H9 (cell line): ENCODE results near the gene TMSB4X. TPM values are rescaled to one million over a fixed set of nuclear protein-coding genes. Genes with fewer than 3 reads are reported as not detected.
"Not testable (repeated sequence)": the region's sequence is repeated elsewhere in the genome, so short reads cannot be mapped to it uniquely, and the experiment has no call there.

Experiments
- DNase-seq: peaks from one replicate; pipeline ENCODE4 v3.0.0-alpha.2; 2017
- H2AFZ ChIP-seq: one replicate; pipeline ENCODE4 v1.6.1; 2013; ENCODE audit warnings: mild to moderate bottlenecking, low read length, control low read depth, moderate library complexity
- H2AK5ac ChIP-seq: 2 replicates; pipeline ENCODE4 v1.6.1; 2013; ENCODE audit warnings: low read length, control low read depth, mixed read lengths; ENCODE audit not compliant: insufficient read length
- H2BK120ac ChIP-seq: one replicate; pipeline ENCODE4 v1.6.1; 2013; ENCODE audit warnings: low read depth, mild to moderate bottlenecking, low read length, control low read depth, inconsistent platforms; ENCODE audit not compliant: poor library complexity, severe bottlenecking
- H2BK12ac ChIP-seq: 2 replicates; pipeline ENCODE4 v1.6.1; 2013; ENCODE audit warnings: low read length, control low read depth, mixed read lengths, low read depth; ENCODE audit not compliant: insufficient read length
- H2BK15ac ChIP-seq: 2 replicates; pipeline ENCODE4 v1.6.1; 2013; ENCODE audit warnings: low read depth, low read length, control low read depth
- H2BK20ac ChIP-seq: one replicate; pipeline ENCODE4 v1.6.1; 2013; ENCODE audit warnings: low read depth, mild to moderate bottlenecking, low read length, control low read depth, inconsistent platforms; ENCODE audit not compliant: poor library complexity, severe bottlenecking
- H2BK5ac ChIP-seq: 2 replicates; pipeline ENCODE4 v1.6.1; 2013; ENCODE audit warnings: low read length, control low read depth, mixed read lengths; ENCODE audit not compliant: insufficient read length
- H3K14ac ChIP-seq: 2 replicates; pipeline ENCODE4 v1.6.1; 2013; ENCODE audit warnings: low read length, control low read depth; ENCODE audit not compliant: insufficient read depth
- H3K18ac ChIP-seq: 2 replicates; pipeline ENCODE4 v1.6.1; 2013; ENCODE audit warnings: low read depth, mild to moderate bottlenecking, mixed read lengths, low read length, control low read depth; ENCODE audit not compliant: insufficient read length
- H3K23ac ChIP-seq: 2 replicates; pipeline ENCODE4 v1.6.1; 2013; ENCODE audit warnings: low read length, control low read depth, mixed read lengths, low read depth; ENCODE audit not compliant: insufficient read length
- H3K23me2 ChIP-seq: 2 replicates; pipeline ENCODE4 v1.6.1; 2013; ENCODE audit warnings: low read depth, mild to moderate bottlenecking, mixed read lengths, low read length, control low read depth; ENCODE audit not compliant: insufficient read length, poor library complexity, severe bottlenecking
- H3K27ac ChIP-seq: 2 replicates; pipeline ENCODE4 v1.5.1; 2013; ENCODE audit warnings: low read length, control low read depth, mixed read lengths, low read depth; ENCODE audit not compliant: insufficient read length
- H3K27me3 ChIP-seq: 2 replicates; pipeline ENCODE4 v1.6.1; 2013; ENCODE audit warnings: low read length, control low read depth, inconsistent platforms; ENCODE audit not compliant: insufficient read depth
- H3K4ac ChIP-seq: 2 replicates; pipeline ENCODE4 v1.6.1; 2013; ENCODE audit warnings: low read depth, mild to moderate bottlenecking, control low read depth, inconsistent platforms, low read length, moderate library complexity
- H3K4me1 ChIP-seq: 2 replicates; pipeline ENCODE4 v1.6.1; 2013; ENCODE audit warnings: low read length, control low read depth, inconsistent platforms; ENCODE audit not compliant: insufficient read depth
- H3K4me2 ChIP-seq: 2 replicates; pipeline ENCODE4 v1.6.1; 2013; ENCODE audit warnings: low read length, control low read depth, mixed read lengths; ENCODE audit not compliant: insufficient read length, insufficient read depth
- H3K56ac ChIP-seq: 2 replicates; pipeline ENCODE4 v1.6.1; 2013; ENCODE audit warnings: low read depth, mild to moderate bottlenecking, mixed read lengths, low read length, control low read depth; ENCODE audit not compliant: insufficient read length
- H3K79me1 ChIP-seq: 2 replicates; pipeline ENCODE4 v1.6.1; 2013; ENCODE audit warnings: low read depth, mild to moderate bottlenecking, moderate library complexity, low read length, control low read depth, inconsistent platforms; ENCODE audit not compliant: insufficient read depth, poor library complexity, severe bottlenecking
- H3K79me2 ChIP-seq: 2 replicates; pipeline ENCODE4 v1.6.1; 2013; ENCODE audit warnings: low read length, control low read depth, inconsistent platforms; ENCODE audit not compliant: insufficient read depth
- H3K9ac ChIP-seq: 2 replicates; pipeline ENCODE4 v1.6.1; 2013; ENCODE audit warnings: low read length, control low read depth, mixed read lengths; ENCODE audit not compliant: insufficient read length; ENCODE audit errors: extremely low read depth
- H3K9me3 ChIP-seq: one replicate; pipeline ENCODE4 v1.6.1; 2013; ENCODE audit warnings: low read depth, low read length, inconsistent platforms; ENCODE audit not compliant: control insufficient read depth
- H3T11ph ChIP-seq: one replicate; pipeline ENCODE4 v1.6.1; 2013; ENCODE audit warnings: mild to moderate bottlenecking, low read length, control low read depth, inconsistent platforms
- H4K20me1 ChIP-seq: one replicate; pipeline ENCODE4 v1.6.1; 2013; ENCODE audit not compliant: control insufficient read depth, insufficient read length, insufficient read depth
- H4K5ac ChIP-seq: 2 replicates; pipeline ENCODE4 v1.6.1; 2013; ENCODE audit warnings: low read depth, mild to moderate bottlenecking, mixed read lengths, low read length, control low read depth; ENCODE audit not compliant: insufficient read length
- H4K8ac ChIP-seq: replicated peaks from 2 replicates; pipeline ENCODE4 v1.6.1; 2013; ENCODE audit warnings: low read length, control low read depth, mixed read lengths, low read depth; ENCODE audit not compliant: insufficient read length
- H4K91ac ChIP-seq: 2 replicates; pipeline ENCODE4 v1.6.1; 2013; ENCODE audit warnings: low read depth, mild to moderate bottlenecking, moderate library complexity, mixed read lengths, low read length, control low read depth; ENCODE audit not compliant: insufficient read length
- H3K27ac Mint-ChIP-seq, 3 experiments: 2 replicates in 2 of 3; 3 replicates in 1 of 3; pipeline ENCODE4 v1.8.0; 2020 to 2021; ENCODE audit warnings: mixed read lengths in 3 of 3, mild to moderate bottlenecking in 1 of 3, moderate library complexity in 1 of 3
- H3K27me3 Mint-ChIP-seq: 2 replicates; pipeline ENCODE4 v1.8.0; 2021; ENCODE audit warnings: low read depth, mild to moderate bottlenecking, moderate library complexity, mixed read lengths
- H3K36me3 Mint-ChIP-seq, 3 experiments: 2 replicates in 2 of 3; 3 replicates in 1 of 3; pipeline ENCODE4 v1.8.0; 2020 to 2021; ENCODE audit warnings: low read depth in 3 of 3, mixed read lengths in 3 of 3; ENCODE audit not compliant: insufficient read depth in 1 of 3
- H3K4me1 Mint-ChIP-seq, 2 experiments: 2 replicates each; pipeline ENCODE4 v1.8.0; 2020; ENCODE audit warnings: mixed read lengths in 2 of 2
- H3K4me3 Mint-ChIP-seq, 2 experiments: 2 replicates in 1 of 2; 3 replicates in 1 of 2; pipeline ENCODE4 v1.8.0; 2020 to 2021; ENCODE audit warnings: mild to moderate bottlenecking in 2 of 2, mixed read lengths in 2 of 2, moderate library complexity in 1 of 2
- H3K9me3 Mint-ChIP-seq, 2 experiments: 2 replicates in 1 of 2; 3 replicates in 1 of 2; pipeline ENCODE4 v1.8.0; 2020; ENCODE audit warnings: mild to moderate bottlenecking in 2 of 2, mixed read lengths in 2 of 2, moderate library complexity in 1 of 2
- CTCF ChIP-seq: fragments of 200-600 bp; sonication (generic); conservative IDR thresholded peaks from 3 replicates; pipeline ENCODE4 v1.8.0; 2021; ENCODE audit warnings: antibody characterized with exemption, mild to moderate bottlenecking
- WGBS: extraction: QIAGEN DNeasy Blood & Tissue Kit; methylation state at CpG from one replicate; pipeline ENCODE4 v1.1.7; 2013; ENCODE audit warnings: missing lambda C conversion rate, low lambda C conversion rate, mixed read lengths; ENCODE audit not compliant: insufficient read length; ENCODE audit errors: extremely low coverage; 5-methylcytosine and 5-hydroxymethylcytosine counted together
- total RNA-seq: library from RNA; stranded (reverse); gene quantifications from 2 replicates; pipeline ENCODE4 v1.2.1, GENCODE V29; 2021

TMSB4X gene
- total RNA-seq, 1 experiment from 2014 or later = 2,733 TPM

- Histone ChIP-seq H2BK12ac (no peak overlapping the region), H3K9me3 (no peaks in the 10 kb centered on the region), H4K8ac (no peak overlapping the region), H4K20me1 (no peaks in the 10 kb centered on the region), H3K79me1 (no peaks in the 10 kb centered on the region), H3K4ac (no peak overlapping the region; the same call in 1 of the 2 replicates), H2BK120ac (no peak overlapping the region), H2BK5ac (no peak overlapping the region), H3K14ac (peak overlapping the region; percentile 98), H2AK5ac (no peak overlapping the region), H2BK15ac (no peak overlapping the region), H4K91ac (no peak overlapping the region), H3K4me2 (peak overlapping the region; percentile 82), H3K4me1 (peaks cover 2% of the 10 kb centered on the region; the same call in 1 of the 2 replicates), H3K23ac (no peak overlapping the region), H2AFZ (no peak overlapping the region), H3K27ac (peak overlapping the region; percentile 75), H3T11ph (no peak overlapping the region), H3K79me2 (peaks cover 11% of the 10 kb centered on the region; the same call in 1 of the 2 replicates), H4K5ac (no peak overlapping the region), H2BK20ac (no peak overlapping the region), H3K23me2 (no peaks in the 10 kb centered on the region), H3K27me3 (no peaks in the 10 kb centered on the region), H3K18ac (peak overlapping the region; percentile 30), H3K56ac (no peak overlapping the region), H3K9ac (peak overlapping the region; percentile 100)
- no peak for TF ChIP-seq CTCF
- H3K4me3 Mint-ChIP-seq = peak overlapping the region; percentile 87 to 97
- H3K27ac Mint-ChIP-seq = peak overlapping the region; percentile 91 to 99 (median 95)
- WGBS = no CpG with 5 or more reads among the region's 34 CpGs
- H3K4me1 Mint-ChIP-seq = peaks cover 35 to 46% of the 10 kb centered on the region in 2 experiments
- no peaks in the 10 kb centered on the region; the same call in 1 of the 2 replicates for H3K27me3 Mint-ChIP-seq
- H3K9me3 Mint-ChIP-seq = peaks cover 72 to 77% of the 10 kb centered on the region in 2 experiments
- no peak for DNase-seq
- peaks cover 25 to 34% (median 28%) of the 10 kb centered on the region in 3 experiments for H3K36me3 Mint-ChIP-seq
Measured at GRCh38 chrX:12975991-12976558, 1.2 kb downstream of the TMSB4X start.

GRCh38 chrX:12976819-12977732, 2.2 kb downstream of the TMSB4X start:
- H3K9me3 Mint-ChIP-seq = peaks cover 67 to 74% of the 10 kb centered on the region in 2 experiments
- not testable (repeated sequence) for H2AFZ ChIP-seq, H3K27me3 Mint-ChIP-seq, H3K79me1 ChIP-seq, H3K23ac ChIP-seq, H3K4ac ChIP-seq, H4K20me1 ChIP-seq, H3K23me2 ChIP-seq, H3K56ac ChIP-seq, H2BK12ac ChIP-seq, H3K4me1 ChIP-seq, H3K14ac ChIP-seq, H4K8ac ChIP-seq, H4K5ac ChIP-seq, H3K27me3 ChIP-seq, H2AK5ac ChIP-seq, H2BK5ac ChIP-seq, H3T11ph ChIP-seq, H3K18ac ChIP-seq, DNase-seq, H2BK20ac ChIP-seq, H4K91ac ChIP-seq, H2BK120ac ChIP-seq, H2BK15ac ChIP-seq, H3K9me3 ChIP-seq
- WGBS = no CpG with 5 or more reads among the region's 12 CpGs
- peak overlapping the region in 2 of 3 experiments; percentile 61 to 93; a peak in 3 of 7 replicates for H3K27ac Mint-ChIP-seq
- Histone ChIP-seq H3K4me2 (peak overlapping the region; percentile 49), H3K27ac (peak overlapping the region; percentile 20), H3K9ac (peak overlapping the region; percentile 44), H3K79me2 (peaks cover 11% of the 10 kb centered on the region; the same call in 1 of the 2 replicates)
- peaks cover 29 to 38% of the 10 kb centered on the region in 2 experiments for H3K4me1 Mint-ChIP-seq
- H3K36me3 Mint-ChIP-seq = peaks cover 25 to 34% (median 28%) of the 10 kb centered on the region in 3 experiments
- H3K4me3 Mint-ChIP-seq = peak overlapping the region; percentile 87 to 97
